Thoracic aorta (tissue), 2 donors: ENCODE results near the gene CACNA2D3. TPM values are rescaled to one million over a fixed set of nuclear protein-coding genes. Genes with fewer than 3 reads are reported as not detected.

Source experiments
- ATAC-seq: fragments of 150-250 bp; one replicate; pipeline ENCODE4 v1.8.0; 2017; ENCODE audit warnings: low read depth; ENCODE audit not compliant: insufficient number of reproducible peaks, low FRiP score
- DNase-seq: peaks from one replicate; pipeline ENCODE4 v3.0.0-alpha.2; 2020; ENCODE audit warnings: low spot score
- H3K27ac ChIP-seq, 2 donors: fragments of 200-600 bp; sonication (generic); 1 replicate in 1 of 2; 2 replicates in 1 of 2; pipeline ENCODE4 v1.5.1; 2016; ENCODE audit warnings: mild to moderate bottlenecking in 2 of 2, moderate library complexity in 2 of 2
- H3K27me3 ChIP-seq: fragments of 200-600 bp; sonication (generic); replicated peaks from 2 replicates; pipeline ENCODE4 v1.6.0; 2016; ENCODE audit warnings: mild to moderate bottlenecking; ENCODE audit not compliant: insufficient read depth
- H3K36me3 ChIP-seq: fragments of 200-600 bp; sonication (generic); one replicate; pipeline ENCODE4 v1.5.1; 2016
- H3K4me1 ChIP-seq, 2 donors: fragments of 200-600 bp; sonication (generic); 1 replicate in 1 of 2; 2 replicates in 1 of 2; pipeline versions ENCODE4 v1.5.1 to v1.6.0; 2016; ENCODE audit warnings: low read depth in 2 of 2, mild to moderate bottlenecking in 1 of 2; ENCODE audit not compliant: control insufficient read depth in 1 of 2
- H3K4me3 ChIP-seq: fragments of 200-600 bp; sonication (generic); 2 replicates; pipeline ENCODE4 v1.5.1; 2016; ENCODE audit warnings: mild to moderate bottlenecking
- H3K9me3 ChIP-seq: fragments of 200-600 bp; sonication (generic); 2 replicates; pipeline ENCODE4 v1.5.1; 2016
- total RNA-seq, 2 donors: library from RNA; depleted of rRNA; stranded (reverse); fragments of >200 nt; gene quantifications; one replicate each; pipeline versions ENCODE4 v1.1.0 to v1.2.3, GENCODE V29; 2016
- TF ChIP-seq, protein P1 (sequence below): fragments of 200-600 bp; sonication (generic); IDR thresholded peaks from one replicate; pipeline ENCODE4 v1.5.1; 2019; ENCODE audit warnings: antibody characterized with exemption

Gene CACNA2D3
- total RNA-seq, 2 donors from 2014 or later: 3.2 to 4.0 TPM

DNA sequence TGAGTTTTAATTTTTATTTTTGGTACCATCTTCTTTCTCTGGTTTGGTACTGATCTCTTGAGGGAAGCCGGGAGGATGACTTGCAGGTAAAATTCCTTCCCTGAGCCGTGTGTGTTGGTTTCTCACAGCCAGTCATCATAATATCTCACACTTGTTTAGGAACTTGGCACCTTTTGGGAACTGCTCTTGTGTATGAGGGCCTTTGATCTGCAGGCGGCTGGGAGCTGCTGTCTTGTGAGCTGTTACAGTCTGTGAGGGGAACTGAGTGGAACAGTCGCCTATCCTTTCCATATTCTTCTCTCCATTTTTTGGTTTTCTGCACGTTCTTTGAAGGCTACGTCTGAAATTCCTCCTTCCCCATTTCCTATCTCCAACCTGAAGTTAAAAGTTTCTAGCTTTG lies 75.2 kb downstream of the CACNA2D3 start:
- Histone ChIP-seq H3K4me3 (no peak overlapping the region), H3K27ac (no peak overlapping the region), H3K36me3 (no peaks in the 10 kb centered on the region), H3K4me1 (no peaks in the 10 kb centered on the region), H3K9me3 (no peaks in the 10 kb centered on the region), H3K27me3 (no peaks in the 10 kb centered on the region)
- no peak for ATAC-seq
- no peak for DNase-seq
- TF ChIP-seq, protein P1, sequence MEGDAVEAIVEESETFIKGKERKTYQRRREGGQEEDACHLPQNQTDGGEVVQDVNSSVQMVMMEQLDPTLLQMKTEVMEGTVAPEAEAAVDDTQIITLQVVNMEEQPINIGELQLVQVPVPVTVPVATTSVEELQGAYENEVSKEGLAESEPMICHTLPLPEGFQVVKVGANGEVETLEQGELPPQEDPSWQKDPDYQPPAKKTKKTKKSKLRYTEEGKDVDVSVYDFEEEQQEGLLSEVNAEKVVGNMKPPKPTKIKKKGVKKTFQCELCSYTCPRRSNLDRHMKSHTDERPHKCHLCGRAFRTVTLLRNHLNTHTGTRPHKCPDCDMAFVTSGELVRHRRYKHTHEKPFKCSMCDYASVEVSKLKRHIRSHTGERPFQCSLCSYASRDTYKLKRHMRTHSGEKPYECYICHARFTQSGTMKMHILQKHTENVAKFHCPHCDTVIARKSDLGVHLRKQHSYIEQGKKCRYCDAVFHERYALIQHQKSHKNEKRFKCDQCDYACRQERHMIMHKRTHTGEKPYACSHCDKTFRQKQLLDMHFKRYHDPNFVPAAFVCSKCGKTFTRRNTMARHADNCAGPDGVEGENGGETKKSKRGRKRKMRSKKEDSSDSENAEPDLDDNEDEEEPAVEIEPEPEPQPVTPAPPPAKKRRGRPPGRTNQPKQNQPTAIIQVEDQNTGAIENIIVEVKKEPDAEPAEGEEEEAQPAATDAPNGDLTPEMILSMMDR: no peak

DNA sequence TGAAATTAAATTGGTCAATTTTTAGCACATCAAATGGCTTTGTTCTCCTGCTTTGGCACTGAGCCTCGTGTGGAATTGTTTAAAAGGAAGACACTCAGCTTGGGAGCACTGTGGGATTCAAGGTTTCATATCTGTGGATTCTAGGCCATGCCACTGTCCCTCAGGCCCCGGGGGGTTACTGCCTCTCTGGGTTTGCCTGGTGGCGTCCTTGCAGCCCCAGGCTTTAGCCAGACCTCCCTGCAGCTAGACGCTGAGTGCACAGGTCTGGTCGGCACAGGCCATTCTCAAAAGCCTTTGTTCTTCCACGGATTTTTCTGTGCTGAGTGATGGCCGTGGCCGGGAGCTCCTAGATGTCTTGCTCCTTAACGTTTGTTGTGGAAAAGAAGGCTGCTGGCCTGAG lies 76.2 kb downstream of the CACNA2D3 start:
- H3K36me3 ChIP-seq: no peaks in the 10 kb centered on the region
- H3K4me1 ChIP-seq: no peaks in the 10 kb centered on the region

DNA sequence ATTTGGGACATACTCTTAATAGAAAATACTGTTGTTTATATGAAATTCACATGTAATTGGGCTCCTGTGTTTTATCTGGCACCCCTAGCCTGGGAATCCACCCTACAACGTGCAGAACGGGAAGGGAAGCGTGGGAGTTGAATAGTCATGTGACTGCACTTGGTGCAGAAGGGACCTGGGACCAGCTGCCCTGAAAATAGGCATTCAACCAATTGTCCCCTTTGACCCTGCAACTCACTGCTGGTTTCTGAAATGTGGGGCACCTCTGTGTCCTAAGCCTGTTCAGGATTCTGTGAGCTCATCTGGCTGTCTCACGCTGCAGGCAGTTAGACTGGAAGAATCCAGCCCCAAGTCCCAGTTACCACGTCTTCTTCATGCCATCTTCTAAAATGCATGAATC lies 79.7 kb downstream of the CACNA2D3 start:
- H3K4me3 ChIP-seq: no peak overlapping the region
- TF ChIP-seq, protein P1: no peak
- H3K36me3 ChIP-seq: no peaks in the 10 kb centered on the region
- no peaks in the 10 kb centered on the region for H3K27me3 ChIP-seq
- H3K4me1 ChIP-seq: no peaks in the 10 kb centered on the region
- ATAC-seq: no peak
- H3K9me3 ChIP-seq: no peaks in the 10 kb centered on the region
- no peak overlapping the region for H3K27ac ChIP-seq
- DNase-seq: no peak

More for the DNA sequence above, 76.2 kb downstream of the CACNA2D3 start:
- Histone ChIP-seq H3K27ac (no peak overlapping the region), H3K27me3 (no peaks in the 10 kb centered on the region), H3K4me3 (no peak overlapping the region), H3K9me3 (no peaks in the 10 kb centered on the region)
- ATAC-seq: no peak
- no peak for DNase-seq
- TF ChIP-seq, protein P1: no peak

DNA sequence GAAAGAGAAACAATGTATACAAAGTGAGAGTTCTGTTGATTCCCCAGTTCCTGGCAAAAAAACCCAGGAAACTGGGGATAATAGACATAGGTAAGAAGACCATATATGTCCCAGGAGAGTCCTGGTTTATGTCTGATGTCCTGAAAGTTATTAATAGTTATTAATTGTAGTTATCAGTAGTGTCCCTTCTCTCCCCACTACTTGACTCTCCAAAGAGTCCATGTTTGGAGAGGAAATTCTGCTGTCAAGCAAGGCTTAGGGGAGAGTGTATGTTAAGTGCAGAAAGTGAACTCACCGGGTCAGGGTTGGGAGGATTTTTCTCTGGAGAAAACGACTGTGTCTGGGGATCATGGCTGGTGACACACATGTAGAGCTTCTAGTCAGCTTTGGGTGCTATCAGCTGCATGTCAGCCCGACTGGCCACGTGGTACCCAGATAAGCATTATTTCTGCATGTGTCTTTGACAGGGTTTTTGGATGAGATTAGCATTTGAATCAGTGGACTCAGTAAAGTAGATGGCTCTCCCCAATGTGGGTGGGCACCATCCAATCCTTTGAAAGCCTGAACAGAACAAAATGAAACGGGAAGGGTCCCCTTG lies 80.4 kb downstream of the CACNA2D3 start:
- no peak overlapping the region for H3K27ac ChIP-seq
- no peaks in the 10 kb centered on the region for H3K9me3 ChIP-seq
- H3K4me3 ChIP-seq: no peak overlapping the region
- H3K36me3 ChIP-seq: no peaks in the 10 kb centered on the region
- DNase-seq (no peak), ATAC-seq (no peak)
- H3K27me3 ChIP-seq: no peaks in the 10 kb centered on the region
- TF ChIP-seq, protein P1: no peak
- no peaks in the 10 kb centered on the region for H3K4me1 ChIP-seq

DNA sequence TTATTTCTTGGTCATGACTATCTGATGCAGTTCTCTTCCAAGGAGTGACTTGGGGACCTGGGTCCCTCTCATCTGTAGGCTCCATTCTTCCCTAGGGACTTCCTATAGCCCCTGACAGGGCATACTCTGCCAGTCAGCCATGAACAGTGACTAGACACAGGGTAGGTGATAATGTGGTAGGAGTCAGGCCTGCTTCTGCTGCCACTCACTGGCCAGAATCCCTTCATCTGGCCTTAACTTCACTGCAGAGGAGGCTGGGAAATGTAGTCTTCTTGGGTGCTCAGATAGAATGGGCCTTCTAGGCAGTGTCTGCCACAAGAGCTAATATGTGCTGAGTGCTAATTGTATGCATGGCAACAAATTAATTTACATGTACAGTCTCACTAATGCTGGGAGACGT lies 84.5 kb downstream of the CACNA2D3 start:
- no peak overlapping the region for H3K27ac ChIP-seq
- H3K9me3 ChIP-seq: no peaks in the 10 kb centered on the region
- DNase-seq (no peak), ATAC-seq (no peak)
- H3K36me3 ChIP-seq: no peaks in the 10 kb centered on the region
- TF ChIP-seq, protein P1: no peak
- no peaks in the 10 kb centered on the region for H3K27me3 ChIP-seq
- H3K4me1 ChIP-seq: peaks cover 0 to 4% of the 10 kb centered on the region in 2 donors
- no peak overlapping the region for H3K4me3 ChIP-seq
